H1 (cell line): Measurements from ENCODE around the gene MOK. TPM values are rescaled to one million over a fixed set of nuclear protein-coding genes. Genes with fewer than 3 reads are reported as not detected.

Experiments used
- CTCF ChIA-PET: fragments of 300-600 bp; sonication (Branson Sonifier 250); formaldehyde crosslinking; loops from one replicate; lab custom pipeline; 2021; ENCODE audit not compliant: partially characterized antibody; lab: Charles Lee
- POLR2A ChIA-PET: fragments of 300-600 bp; sonication (Branson Sonifier 250); formaldehyde crosslinking; loops from one replicate; lab custom pipeline; 2021; ENCODE audit warnings: inconsistent platforms; ENCODE audit not compliant: partially characterized antibody; lab: Charles Lee
- DNase-seq, 2 experiments: peaks; one replicate each; pipeline versions ENCODE4 v3.0.0 to v3.0.0-alpha.2; 2010 to 2022; ENCODE audit warnings: low spot score in 2 of 2, low read depth in 1 of 2, mixed read lengths in 1 of 2
- FAIRE-seq: peaks from 2 replicates; lab custom pipeline; 2011; peaks lifted over from hg19 to GRCh38; lab: Jason Lieb, UNC
- H2AFZ ChIP-seq: 2 replicates; pipeline ENCODE4 v1.8.1; 2012; ENCODE audit warnings: low read length, inconsistent platforms
- H2AK5ac ChIP-seq: 2 replicates; pipeline ENCODE4 v1.6.1; 2013; ENCODE audit warnings: low read depth, low read length
- H2BK120ac ChIP-seq: replicated peaks from 2 replicates; pipeline ENCODE3; 2013; ENCODE audit warnings: low read depth, low read length, inconsistent platforms
- H2BK12ac ChIP-seq: 2 replicates; pipeline ENCODE4 v1.6.1; 2013; ENCODE audit warnings: low read depth, low read length
- H2BK15ac ChIP-seq: 2 replicates; pipeline ENCODE4 v1.6.1; 2013; ENCODE audit warnings: low read length
- H2BK20ac ChIP-seq: 2 replicates; pipeline ENCODE4 v1.6.1; 2013; ENCODE audit warnings: low read length
- H2BK5ac ChIP-seq: 2 replicates; pipeline ENCODE4 v1.6.1; 2013; ENCODE audit warnings: low read depth, low read length
- H3K14ac ChIP-seq: 2 replicates; pipeline ENCODE4 v1.6.1; 2013; ENCODE audit warnings: inconsistent platforms; ENCODE audit not compliant: insufficient read length
- H3K18ac ChIP-seq: 2 replicates; pipeline ENCODE4 v1.6.1; 2013; ENCODE audit warnings: low read length; ENCODE audit errors: extremely low read depth
- H3K23ac ChIP-seq: 2 replicates; pipeline ENCODE4 v1.6.1; 2013; ENCODE audit warnings: inconsistent platforms; ENCODE audit not compliant: insufficient read length
- H3K23me2 ChIP-seq: 2 replicates; pipeline ENCODE4 v1.6.1; 2013; ENCODE audit warnings: low read depth, low read length
- H3K27ac ChIP-seq: 2 replicates; pipeline ENCODE4 v1.6.1; 2011; ENCODE audit warnings: low read depth, low read length, inconsistent platforms
- H3K27me3 ChIP-seq, 4 experiments: replicated peaks in 1 of 4; 1 replicate in 1 of 4; 2 replicates in 3 of 4; pipeline versions ENCODE4 v1.6.1 to v1.8.1; 2011 to 2013; ENCODE audit warnings: low read length in 3 of 4, mild to moderate bottlenecking in 3 of 4, inconsistent platforms in 2 of 4, mixed read lengths in 2 of 4, moderate library complexity in 1 of 4; ENCODE audit not compliant: control insufficient read depth in 3 of 4, insufficient read depth in 3 of 4; ENCODE audit errors: extremely low read depth in 1 of 4
- H3K36me3 ChIP-seq, 4 experiments: 2 replicates each; pipeline versions ENCODE4 v1.6.1 to v1.8.1; 2011 to 2013; ENCODE audit warnings: mild to moderate bottlenecking in 4 of 4, low read length in 3 of 4, moderate library complexity in 2 of 4, control low read depth in 1 of 4, inconsistent platforms in 1 of 4; ENCODE audit not compliant: insufficient read depth in 4 of 4, control insufficient read depth in 2 of 4
- H3K4ac ChIP-seq: replicated peaks from 2 replicates; pipeline ENCODE3; 2013; ENCODE audit warnings: low read length, low read depth, mixed read lengths, inconsistent platforms; ENCODE audit not compliant: insufficient read length
- H3K4me1 ChIP-seq, 4 experiments: replicated peaks in 1 of 4; 1 replicate in 1 of 4; 2 replicates in 3 of 4; pipeline versions ENCODE4 v1.6.1 to v1.8.1; 2011 to 2013; ENCODE audit warnings: low read length in 3 of 4, inconsistent platforms in 2 of 4, mixed read lengths in 1 of 4; ENCODE audit not compliant: insufficient read depth in 4 of 4, control insufficient read depth in 3 of 4
- H3K4me2 ChIP-seq, 2 experiments: 2 replicates each; pipeline versions ENCODE4 v1.6.1 to v1.8.1; 2011 to 2013; ENCODE audit warnings: low read depth in 2 of 2, low read length in 2 of 2, control low read depth in 1 of 2, inconsistent platforms in 1 of 2, mild to moderate bottlenecking in 1 of 2; ENCODE audit not compliant: insufficient read depth in 1 of 2
- H3K4me3 ChIP-seq, 4 experiments: fragments of 200-600, 300-600 bp in 1 of 4; sonication (generic), shearing (Covaris generic), sonication (Bioruptor Twin) in 1 of 4; 2 replicates each; pipeline versions ENCODE4 v1.5.1 to v1.8.1; 2011 to 2016; ENCODE audit warnings: low read length in 4 of 4, low read depth in 3 of 4, control low read depth in 2 of 4, inconsistent platforms in 2 of 4, mild to moderate bottlenecking in 2 of 4, mixed read lengths in 1 of 4, moderate library complexity in 1 of 4; ENCODE audit not compliant: insufficient read depth in 2 of 4; ENCODE audit errors: extremely low read depth in 1 of 4
- H3K56ac ChIP-seq: replicated peaks from 2 replicates; pipeline ENCODE3; 2013; ENCODE audit warnings: low read depth, mild to moderate bottlenecking, mixed read lengths, low read length, inconsistent platforms; ENCODE audit not compliant: insufficient read length
- H3K79me1 ChIP-seq: 2 replicates; pipeline ENCODE4 v1.6.1; 2013; ENCODE audit warnings: low read depth, low read length, control low read depth
- H3K79me2 ChIP-seq, 2 experiments: 2 replicates each; pipeline versions ENCODE4 v1.6.1 to v1.8.1; 2012 to 2013; ENCODE audit warnings: low read length in 2 of 2, mild to moderate bottlenecking in 2 of 2, inconsistent platforms in 1 of 2; ENCODE audit not compliant: insufficient read depth in 2 of 2, control insufficient read depth in 1 of 2
- H3K9ac ChIP-seq, 4 experiments: replicated peaks in 1 of 4; 1 replicate in 1 of 4; 2 replicates in 3 of 4; pipeline versions ENCODE4 v1.6.1 to v1.8.1; 2011 to 2013; ENCODE audit warnings: low read depth in 3 of 4, low read length in 3 of 4, control low read depth in 2 of 4, mild to moderate bottlenecking in 2 of 4, moderate library complexity in 2 of 4, inconsistent platforms in 1 of 4; ENCODE audit errors: extremely low read depth in 1 of 4
- H3K9me3 ChIP-seq, 2 experiments: 2 replicates each; pipeline versions ENCODE4 v1.6.1 to v1.8.1; 2012 to 2013; ENCODE audit warnings: mild to moderate bottlenecking in 2 of 2, moderate library complexity in 2 of 2, control low read depth in 1 of 2, inconsistent platforms in 1 of 2, low read depth in 1 of 2, low read length in 1 of 2, mixed read lengths in 1 of 2; ENCODE audit not compliant: insufficient read depth in 2 of 2
- H4K20me1 ChIP-seq, 2 experiments: replicated peaks in 1 of 2; 2 replicates each; pipeline versions ENCODE3 to v1.8.1; 2011 to 2013; ENCODE audit warnings: inconsistent platforms in 2 of 2, low read length in 2 of 2, mild to moderate bottlenecking in 1 of 2; ENCODE audit not compliant: insufficient read depth in 2 of 2, control insufficient read depth in 1 of 2
- H4K5ac ChIP-seq: 2 replicates; pipeline ENCODE4 v1.6.1; 2013; ENCODE audit warnings: low read length, low read depth, mixed read lengths, inconsistent platforms; ENCODE audit not compliant: insufficient read length
- H4K8ac ChIP-seq: 2 replicates; pipeline ENCODE4 v1.8.0; 2013; ENCODE audit warnings: mild to moderate bottlenecking, moderate library complexity, low read length, inconsistent platforms; ENCODE audit not compliant: insufficient read depth; ENCODE audit errors: extremely low read depth
- H4K91ac ChIP-seq: replicated peaks from 2 replicates; pipeline ENCODE3; 2013; ENCODE audit warnings: low read length, mixed read lengths, inconsistent platforms; ENCODE audit not compliant: insufficient read length
- CEBPB ChIP-seq: IDR thresholded peaks from 2 replicates; pipeline ENCODE4 v1.6.1; 2012; ENCODE audit warnings: low read depth, low read length
- CHD1 ChIP-seq: IDR thresholded peaks from 2 replicates; pipeline ENCODE4 v1.6.1; 2012; ENCODE audit warnings: low read depth, low read length, improper control_type of control experiment
- WGBS, 2 experiments: shearing (Covaris generic) in 1 of 2; methylation state at CpG; one replicate each; pipeline versions ENCODE4 v1.1.6 to v1.1.7; 2013 to 2015; ENCODE audit warnings: low lambda C conversion rate in 2 of 2, mixed read lengths in 2 of 2, inconsistent platforms in 1 of 2, low coverage in 1 of 2, missing lambda C conversion rate in 1 of 2; ENCODE audit not compliant: insufficient replicate concordance in 2 of 2, insufficient coverage in 1 of 2, insufficient read length in 1 of 2; ENCODE audit errors: extremely low coverage in 1 of 2, missing lambda C conversion rate in 1 of 2; 5-methylcytosine and 5-hydroxymethylcytosine counted together
- polyA plus RNA-seq, 7 experiments: library from polyadenylated mRNA; depleted of rRNA in 3 of 7; stranded (reverse) in 5 of 7; unstranded in 2 of 7; fragments of >200 nt in 5 of 7; fragments of 200-250 nt in 2 of 7; gene quantifications; 1 replicate in 5 of 7; 2 replicates in 1 of 7; 4 replicates in 1 of 7; pipeline versions ENCODE4 v1.2.1 to v1.2.3, GENCODE V29; 2011 to 2013; ENCODE audit warnings: missing spikeins in 2 of 7, mixed read lengths in 2 of 7
- total RNA-seq: library from RNA; stranded (reverse); fragmentation: NEBNext Ultra II Directional; extraction: Animal tissue kit (Norgen Biotek cat#: 25700); gene quantifications from 2 replicates; pipeline ENCODE4 v1.2.1, GENCODE V29; 2021

Gene MOK
- total and polyA plus RNA-seq, 2 of the 8 experiments (the other 6 are each of a cell fraction or from before 2014, with no cell fraction given): 2.1 to 2.5 TPM

- Histone ChIP-seq H3K36me3 (no peaks in the 10 kb centered on the region), H3K9ac (peak overlapping the region in 2 of 4 experiments; percentile 46 to 63; a peak in 2 of 7 replicates)
Measured at GRCh38 chr14:102318781-102319276, 13.9 kb upstream of the MOK start.

More at GRCh38 chr14:102318781-102319276, 13.9 kb upstream of the MOK start:
- Histone ChIP-seq H2BK20ac (peak overlapping the region; percentile 16; the same call in 1 of the 2 replicates), H2AFZ (peak overlapping the region; percentile 83), H4K8ac (0 out of 2 replicates have a peak overlapping the region, but pooled peaks have one; percentile 75), H3K4me2 (peak overlapping the region; percentile 72 to 88), H3K79me1 (no peaks in the 10 kb centered on the region; the same call in 1 of the 2 replicates), H4K5ac (peak overlapping the region; percentile 5), H2BK120ac (no peak overlapping the region), H2BK15ac (0 out of 2 replicates have a peak overlapping the region, but pooled peaks have one; percentile 92), H3K14ac (no peak overlapping the region), H3K27me3 (peaks cover 0 to 12% (median 11%) of the 10 kb centered on the region in 4 experiments; a peak in 5 of 7 replicates), H3K4me1 (peaks cover 1 to 9% (median 4%) of the 10 kb centered on the region in 4 experiments; a peak in 4 of 7 replicates), H2AK5ac (no peak overlapping the region; the same call in 1 of the 2 replicates), H2BK5ac (no peak overlapping the region; the same call in 1 of the 2 replicates), H3K4me3 (peak overlapping the region; percentile 78 to 97 (median 86); a peak in 7 of 8 replicates), H3K23ac (no peak overlapping the region), H2BK12ac (peak overlapping the region; percentile 60; the same call in 1 of the 2 replicates), H3K4ac (no peak overlapping the region), H3K56ac (no peak overlapping the region), H3K18ac (no peak overlapping the region), H3K27ac (no peak overlapping the region), H4K91ac (peak overlapping the region; percentile 0), H3K23me2 (peaks cover 19% of the 10 kb centered on the region), H3K9me3 (no peaks in the 10 kb centered on the region), H3K79me2 (no peaks in the 10 kb centered on the region; a peak in 1 of 4 replicates), H4K20me1 (no peaks in the 10 kb centered on the region)
- FAIRE-seq (no peak), DNase-seq (no peak)
- ChIA-PET POLR2A (interaction anchor here (1.3 to 2.7 kb wide), 4 partner anchors 11 to 255 kb away, joined by 3 to 14 read pairs (median 4); partner anchors contain the start of gene MOK), CTCF (interaction anchor here (0.6 to 6.8 kb wide), 8 partner anchors 10 to 269 kb away, joined by 3 to 44 read pairs (median 4); no protein-coding TSS in a partner anchor)
- WGBS, 2 experiments: 79% methylated on average over 15 of the region's 15 CpGs; no CpG with 5 or more reads in 1 of the 2 experiments
- TF ChIP-seq CHD1 (no peak), CEBPB (peak; percentile 55; the same call in 1 of the 2 replicates)
